SU-DHL-6 (cell line): ENCODE measurements around the gene ST6GALNAC3.

Source experiments
- H2AFZ ChIP-seq: fragments of 200-600 bp; sonication (generic); 2 replicates; pipeline ENCODE4 v1.6.1; 2014; ENCODE audit warnings: low read depth, mild to moderate bottlenecking, moderate library complexity, mixed read lengths, antibody characterized with exemption, low read length; ENCODE audit not compliant: severe bottlenecking
- H3F3A ChIP-seq: fragments of 200-600 bp; shearing (Covaris generic); 2 replicates; pipeline ENCODE4 v1.6.0; 2016; ENCODE audit warnings: antibody characterized with exemption, mild to moderate bottlenecking; ENCODE audit not compliant: insufficient read depth
- H3K27ac ChIP-seq: fragments of 200-600 bp; sonication (generic); 2 replicates; pipeline ENCODE4 v1.5.1; 2016; ENCODE audit warnings: low read depth, mild to moderate bottlenecking, low read length, moderate library complexity, mixed read lengths
- H3K27me3 ChIP-seq: fragments of 200-600 bp; sonication (generic), shearing (Covaris generic); 2 replicates; pipeline ENCODE4 v1.6.0; 2014; ENCODE audit warnings: mild to moderate bottlenecking, low read length
- H3K36me3 ChIP-seq: fragments of 200-600 bp; sonication (generic); 2 replicates; pipeline ENCODE4 v1.6.1; 2014; ENCODE audit warnings: mild to moderate bottlenecking, low read length, mixed read lengths
- H3K4me2 ChIP-seq: fragments of 300-600, 200-600 bp; shearing (Covaris generic), sonication (generic); 2 replicates; pipeline ENCODE4 v1.6.0; 2014; ENCODE audit warnings: low read length, low read depth, mild to moderate bottlenecking; ENCODE audit not compliant: poor library complexity, severe bottlenecking
- H3K4me3 ChIP-seq: fragments of 200-600 bp; sonication (generic); 2 replicates; pipeline ENCODE4 v1.5.1; 2014; ENCODE audit warnings: antibody characterized with exemption, low read length, mild to moderate bottlenecking, mixed read lengths; ENCODE audit not compliant: insufficient read depth, poor library complexity, severe bottlenecking
- H3K79me2 ChIP-seq: fragments of 200-600 bp; sonication (generic); 2 replicates; pipeline ENCODE4 v1.6.1; 2014; ENCODE audit warnings: mild to moderate bottlenecking, low read length, moderate library complexity; ENCODE audit not compliant: insufficient read depth
- H3K9ac ChIP-seq: fragments of 200-600 bp; sonication (generic); 2 replicates; pipeline ENCODE4 v1.7.0; 2014; ENCODE audit warnings: mild to moderate bottlenecking, low read length
- H3K9me2 ChIP-seq: fragments of 200-600 bp; sonication (generic); replicated peaks from 2 replicates; pipeline ENCODE4 v1.6.1; 2014; ENCODE audit warnings: low read length; ENCODE audit not compliant: insufficient read depth
- H3K9me3 ChIP-seq: fragments of 200-600 bp; sonication (generic); 2 replicates; pipeline ENCODE4 v1.6.1; 2014; ENCODE audit warnings: low read length, mixed read lengths; ENCODE audit not compliant: insufficient read depth
- H4K20me1 ChIP-seq: fragments of 200-600 bp; sonication (generic); 2 replicates; pipeline ENCODE4 v1.6.1; 2014; ENCODE audit warnings: low read depth, mild to moderate bottlenecking, antibody characterized with exemption, low read length, moderate library complexity, mixed read lengths
- EZH2phosphoT487 ChIP-seq: fragments of 200-600 bp; sonication (generic), shearing (Covaris generic); conservative IDR thresholded peaks from 2 replicates; pipeline ENCODE4 v1.6.1; 2018; ENCODE audit warnings: mild to moderate bottlenecking, antibody characterized with exemption, low read length, moderate library complexity, mixed read lengths
- TF ChIP-seq, protein P1 (sequence below): fragments of 200-600 bp; sonication (generic); IDR thresholded peaks from one replicate; pipeline ENCODE4 v1.5.1; 2017; ENCODE audit warnings: antibody characterized with exemption, mild to moderate bottlenecking, low read length, moderate library complexity; ENCODE audit not compliant: insufficient read depth, poor library complexity, severe bottlenecking

The ST6GALNAC3 gene

DNA sequence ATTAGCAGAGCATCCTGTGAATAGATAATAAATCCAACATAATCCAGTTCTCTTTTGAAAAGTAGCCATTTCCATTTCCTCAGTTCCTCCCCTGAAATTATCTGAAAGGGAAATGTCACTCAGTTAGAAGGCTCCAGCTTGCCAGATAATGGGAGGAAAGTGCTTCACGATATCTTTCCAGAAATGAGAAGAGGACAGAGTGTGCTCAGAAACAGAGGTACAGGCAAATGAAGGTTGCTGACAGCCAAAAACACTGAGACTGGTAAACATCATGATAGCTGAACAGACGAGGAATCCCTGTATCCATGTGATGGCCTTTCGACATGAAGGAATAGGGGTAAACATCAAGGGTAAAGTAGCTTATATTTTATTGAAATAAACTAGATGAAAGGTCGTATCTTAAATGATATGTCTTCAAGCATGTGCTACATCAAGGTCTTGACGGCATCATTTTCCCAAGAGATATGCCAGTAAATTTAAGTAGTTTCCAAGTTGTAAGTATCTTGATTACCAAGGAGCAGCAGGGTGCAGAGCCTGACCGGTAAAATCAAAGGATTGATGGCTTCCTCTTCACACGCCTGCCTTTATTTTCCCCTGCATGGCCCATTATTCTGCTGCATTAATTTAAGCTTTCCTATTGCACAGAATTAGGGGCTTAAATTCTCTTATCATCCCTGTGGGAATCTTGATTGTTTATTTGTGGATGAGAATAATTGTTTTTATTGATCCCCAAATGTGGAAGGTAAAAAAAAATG, 548.4 kb downstream of the ST6GALNAC3 start:
- Histone ChIP-seq H3K9ac (no peak overlapping the region), H3K79me2 (no peaks in the 10 kb centered on the region), H3K9me3 (no peaks in the 10 kb centered on the region), H3K36me3 (no peaks in the 10 kb centered on the region), H3K27me3 (no peaks in the 10 kb centered on the region), H3K4me2 (no peak overlapping the region), H3K9me2 (no peaks in the 10 kb centered on the region; the same call in 1 of the 2 replicates), H4K20me1 (no peaks in the 10 kb centered on the region), H3K27ac (no peak overlapping the region), H2AFZ (no peak overlapping the region), H3F3A (no peaks in the 10 kb centered on the region), H3K4me3 (no peak overlapping the region)
- no peak for TF ChIP-seq EZH2phosphoT487
- TF ChIP-seq, protein P1, sequence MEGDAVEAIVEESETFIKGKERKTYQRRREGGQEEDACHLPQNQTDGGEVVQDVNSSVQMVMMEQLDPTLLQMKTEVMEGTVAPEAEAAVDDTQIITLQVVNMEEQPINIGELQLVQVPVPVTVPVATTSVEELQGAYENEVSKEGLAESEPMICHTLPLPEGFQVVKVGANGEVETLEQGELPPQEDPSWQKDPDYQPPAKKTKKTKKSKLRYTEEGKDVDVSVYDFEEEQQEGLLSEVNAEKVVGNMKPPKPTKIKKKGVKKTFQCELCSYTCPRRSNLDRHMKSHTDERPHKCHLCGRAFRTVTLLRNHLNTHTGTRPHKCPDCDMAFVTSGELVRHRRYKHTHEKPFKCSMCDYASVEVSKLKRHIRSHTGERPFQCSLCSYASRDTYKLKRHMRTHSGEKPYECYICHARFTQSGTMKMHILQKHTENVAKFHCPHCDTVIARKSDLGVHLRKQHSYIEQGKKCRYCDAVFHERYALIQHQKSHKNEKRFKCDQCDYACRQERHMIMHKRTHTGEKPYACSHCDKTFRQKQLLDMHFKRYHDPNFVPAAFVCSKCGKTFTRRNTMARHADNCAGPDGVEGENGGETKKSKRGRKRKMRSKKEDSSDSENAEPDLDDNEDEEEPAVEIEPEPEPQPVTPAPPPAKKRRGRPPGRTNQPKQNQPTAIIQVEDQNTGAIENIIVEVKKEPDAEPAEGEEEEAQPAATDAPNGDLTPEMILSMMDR: no peak

DNA sequence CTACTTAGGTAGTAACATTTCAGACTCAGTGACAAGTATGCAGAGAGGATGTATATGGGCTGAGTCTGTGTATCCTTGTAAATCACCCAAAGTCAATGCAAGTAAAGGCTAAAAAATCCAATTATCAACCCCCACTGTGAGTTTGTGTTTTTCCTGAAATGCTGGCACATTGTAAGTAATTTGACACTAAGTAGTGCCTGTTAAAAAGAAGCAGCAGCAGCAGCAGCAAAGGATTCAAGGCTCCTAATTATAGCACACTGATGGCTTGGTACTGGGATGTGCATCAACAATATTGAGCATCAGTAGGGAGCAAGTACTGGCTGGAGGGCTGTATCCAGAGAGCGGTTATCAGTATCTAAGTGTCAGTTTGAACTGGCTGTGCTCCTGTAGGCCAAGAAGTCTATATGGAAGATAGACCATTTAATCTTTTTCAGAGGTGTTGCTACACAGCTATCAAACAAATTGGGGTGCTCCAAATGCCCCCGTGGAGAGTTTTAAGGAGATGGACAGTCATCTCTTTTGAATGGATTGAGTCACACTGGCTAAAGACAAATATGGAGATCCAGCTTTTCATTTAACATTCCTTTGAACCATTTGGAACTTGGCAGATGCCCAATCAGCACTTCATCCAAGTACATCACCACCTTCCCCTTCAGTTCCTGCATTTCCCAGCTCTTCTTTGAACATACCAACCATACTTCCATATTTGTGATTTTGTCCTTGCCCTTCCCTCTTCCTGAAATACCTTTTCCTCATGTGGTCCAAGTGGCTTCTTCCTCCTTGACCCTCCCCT, 551.5 kb downstream of the ST6GALNAC3 start:
- Histone ChIP-seq H3K27ac (no peak overlapping the region), H4K20me1 (no peaks in the 10 kb centered on the region), H3K4me3 (no peak overlapping the region), H3K36me3 (no peaks in the 10 kb centered on the region), H3K9me3 (no peaks in the 10 kb centered on the region), H3K4me2 (no peak overlapping the region), H3K27me3 (no peaks in the 10 kb centered on the region), H3K9me2 (no peaks in the 10 kb centered on the region), H2AFZ (no peak overlapping the region), H3K9ac (no peak overlapping the region), H3F3A (no peaks in the 10 kb centered on the region), H3K79me2 (no peaks in the 10 kb centered on the region)
- TF ChIP-seq EZH2phosphoT487: no peak
- TF ChIP-seq, protein P1: no peak

DNA sequence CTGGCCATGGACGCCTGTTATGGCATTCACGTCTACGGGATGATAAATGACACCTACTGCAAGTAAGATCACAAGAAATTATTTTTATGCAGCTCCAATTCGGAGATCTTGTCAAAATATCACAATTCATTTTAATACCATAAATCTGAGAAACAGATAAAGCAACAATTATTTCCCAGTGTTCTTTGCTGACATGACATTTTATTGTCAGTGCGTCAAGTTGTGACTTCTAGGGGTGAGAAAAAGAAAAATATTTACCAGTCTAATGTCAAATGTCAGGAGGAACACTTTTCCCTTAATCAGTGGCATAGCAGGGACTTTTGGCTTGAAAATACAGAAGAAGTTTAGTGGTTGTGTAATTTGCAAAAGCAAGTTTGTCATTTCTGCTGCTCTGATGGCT, 553.0 kb downstream of the ST6GALNAC3 start:
- Histone ChIP-seq H3K4me2 (no peak overlapping the region), H3K27me3 (no peaks in the 10 kb centered on the region), H3K79me2 (no peaks in the 10 kb centered on the region), H3K9ac (no peak overlapping the region), H3K4me3 (no peak overlapping the region), H3K27ac (no peak overlapping the region), H3K9me2 (no peaks in the 10 kb centered on the region), H3F3A (no peaks in the 10 kb centered on the region), H3K9me3 (no peaks in the 10 kb centered on the region), H2AFZ (no peak overlapping the region), H4K20me1 (no peaks in the 10 kb centered on the region), H3K36me3 (no peaks in the 10 kb centered on the region)
- TF ChIP-seq, protein P1: no peak
- no peak for TF ChIP-seq EZH2phosphoT487
